ENCODE data around the gene SLX4. TPM values are rescaled to one million over a fixed set of nuclear protein-coding genes. Genes with fewer than 3 reads are reported as not detected.
"Not testable (repeated sequence)": the region's sequence is repeated elsewhere in the genome, so short reads cannot be mapped to it uniquely, and the experiment has no call there.

The SLX4 gene, protein sequence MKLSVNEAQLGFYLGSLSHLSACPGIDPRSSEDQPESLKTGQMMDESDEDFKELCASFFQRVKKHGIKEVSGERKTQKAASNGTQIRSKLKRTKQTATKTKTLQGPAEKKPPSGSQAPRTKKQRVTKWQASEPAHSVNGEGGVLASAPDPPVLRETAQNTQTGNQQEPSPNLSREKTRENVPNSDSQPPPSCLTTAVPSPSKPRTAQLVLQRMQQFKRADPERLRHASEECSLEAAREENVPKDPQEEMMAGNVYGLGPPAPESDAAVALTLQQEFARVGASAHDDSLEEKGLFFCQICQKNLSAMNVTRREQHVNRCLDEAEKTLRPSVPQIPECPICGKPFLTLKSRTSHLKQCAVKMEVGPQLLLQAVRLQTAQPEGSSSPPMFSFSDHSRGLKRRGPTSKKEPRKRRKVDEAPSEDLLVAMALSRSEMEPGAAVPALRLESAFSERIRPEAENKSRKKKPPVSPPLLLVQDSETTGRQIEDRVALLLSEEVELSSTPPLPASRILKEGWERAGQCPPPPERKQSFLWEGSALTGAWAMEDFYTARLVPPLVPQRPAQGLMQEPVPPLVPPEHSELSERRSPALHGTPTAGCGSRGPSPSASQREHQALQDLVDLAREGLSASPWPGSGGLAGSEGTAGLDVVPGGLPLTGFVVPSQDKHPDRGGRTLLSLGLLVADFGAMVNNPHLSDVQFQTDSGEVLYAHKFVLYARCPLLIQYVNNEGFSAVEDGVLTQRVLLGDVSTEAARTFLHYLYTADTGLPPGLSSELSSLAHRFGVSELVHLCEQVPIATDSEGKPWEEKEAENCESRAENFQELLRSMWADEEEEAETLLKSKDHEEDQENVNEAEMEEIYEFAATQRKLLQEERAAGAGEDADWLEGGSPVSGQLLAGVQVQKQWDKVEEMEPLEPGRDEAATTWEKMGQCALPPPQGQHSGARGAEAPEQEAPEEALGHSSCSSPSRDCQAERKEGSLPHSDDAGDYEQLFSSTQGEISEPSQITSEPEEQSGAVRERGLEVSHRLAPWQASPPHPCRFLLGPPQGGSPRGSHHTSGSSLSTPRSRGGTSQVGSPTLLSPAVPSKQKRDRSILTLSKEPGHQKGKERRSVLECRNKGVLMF (N-terminal part only)
- 1 to 10 TPM; 1.6 to 2.7 (median 2.2) TPM for total RNA-seq
- 1.9 TPM for polyA plus RNA-seq
- long read RNA-seq, donor 1, partial matches to known transcripts: 1 of 3 reads
- long read RNA-seq, donor 1, other reads (novel, unspliced or antisense): 1 of 3 reads
- long read RNA-seq, donor 2, partial matches to known transcripts: 1 of 2 reads
- long read RNA-seq, donor 2, other reads (novel, unspliced or antisense): 1 of 2 reads
- long read RNA-seq, donor 3, partial matches to known transcripts: 0 of 2 reads
- long read RNA-seq, donor 3, other reads (novel, unspliced or antisense): 2 of 2 reads
- long read RNA-seq, donor 4: 0 reads

DNA sequence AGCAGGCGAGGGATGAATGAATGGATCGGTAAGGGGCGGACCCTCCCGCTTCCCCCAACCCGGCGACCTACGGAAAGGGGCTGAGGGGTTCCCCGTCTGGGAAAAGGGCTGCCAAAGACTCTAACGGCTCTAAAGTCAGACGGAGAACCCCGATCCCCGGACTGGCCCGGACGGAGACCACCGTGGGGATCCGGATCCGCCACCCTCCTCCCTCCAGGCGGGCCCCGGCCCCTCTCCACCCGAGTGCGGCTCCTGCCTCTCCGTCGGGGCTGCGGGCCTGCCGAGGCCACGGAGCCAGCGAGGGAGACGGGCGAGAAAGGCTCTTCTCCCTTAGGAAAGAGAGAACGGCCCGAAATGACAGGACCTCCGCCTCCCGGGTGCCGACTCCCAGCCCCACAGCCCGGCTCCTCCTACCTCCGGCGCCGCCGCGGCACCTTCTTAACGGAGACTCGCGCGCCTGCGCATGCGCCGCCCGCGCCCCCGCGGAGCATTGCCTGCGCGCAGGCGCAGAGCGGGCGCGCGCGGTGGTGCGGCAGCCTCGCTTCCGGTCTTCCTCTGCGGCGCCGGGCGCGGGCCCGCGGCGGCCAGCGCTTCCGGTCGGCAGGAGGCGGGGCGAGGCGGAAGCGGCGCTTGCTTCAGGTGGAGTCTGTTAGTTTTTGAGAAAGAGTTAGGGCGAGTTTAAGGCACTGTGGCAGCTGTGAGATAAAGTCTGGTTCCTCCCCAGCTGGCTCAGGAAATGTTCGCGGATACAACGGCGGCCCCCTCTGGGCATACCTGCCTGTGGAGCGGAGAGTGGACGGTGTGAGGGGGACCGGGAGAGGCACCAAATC, at the start of gene SLX4:
Gene SLX4 (minus strand): TSS at position 461 of the 830 bp plus-strand sequence. CDS start 2,642 bp downstream, outside the sequence.
- Histone ChIP-seq H3K4me3 (ENCODE audit: low read length) (peak within 1 kb of the TSS; percentile 96), H3K9me3 (ENCODE audit: control insufficient read depth, low read length) (no peaks in the 10 kb centered on the region), H3K27ac (ENCODE audit: low read length) (peak within 1 kb of the TSS; percentile 71), H3K4me1 (ENCODE audit: control insufficient read depth, insufficient read depth, low read length) (no peaks in the 10 kb centered on the region), H3K27me3 (ENCODE audit: control insufficient read depth, insufficient read depth) (no peaks in the 10 kb centered on the region)
- DNase-seq (peak; percentile 92 to 97 (median 97)), ATAC-seq (peak; percentile 96 to 97)
- WGBS: under 1% methylated on average over 86 of the region's 86 CpGs
- intact Hi-C loops (cut with DNase I): no loop called here

DNA sequence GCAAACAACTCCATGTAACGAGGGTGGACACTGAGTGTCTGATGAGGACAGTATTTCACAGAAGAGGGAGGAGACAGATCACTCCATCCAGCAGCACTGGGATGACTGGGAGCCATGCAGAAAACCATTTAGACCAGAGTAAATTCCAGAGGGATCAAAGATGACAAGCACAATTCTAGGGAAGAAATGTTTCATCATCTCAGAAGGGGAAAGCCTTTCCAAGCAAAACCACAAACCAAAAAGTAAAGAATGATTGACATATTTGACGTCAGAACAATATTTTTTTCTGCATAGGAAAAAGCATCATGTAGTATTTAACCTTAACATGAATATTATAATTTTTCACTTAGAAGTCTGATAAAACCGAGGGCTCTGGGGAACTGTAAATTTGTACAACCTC, 47.8 kb upstream of the SLX4 start:
- Histone ChIP-seq H3K27ac (ENCODE audit: low read length) (no peak overlapping the region), H3K4me1 (ENCODE audit: control insufficient read depth, insufficient read depth, low read length) (no peaks in the 10 kb centered on the region), H3K4me3 (ENCODE audit: low read length) (no peak overlapping the region), H3K9me3 (ENCODE audit: control insufficient read depth, low read length) (no peaks in the 10 kb centered on the region), H3K27me3 (ENCODE audit: control insufficient read depth, insufficient read depth) (no peaks in the 10 kb centered on the region)
- no peak for ATAC-seq
- intact Hi-C loops (cut with DNase I): no loop called here
- DNase-seq: no peak
- WGBS: 79% methylated on average over 3 of the region's 3 CpGs

DNA sequence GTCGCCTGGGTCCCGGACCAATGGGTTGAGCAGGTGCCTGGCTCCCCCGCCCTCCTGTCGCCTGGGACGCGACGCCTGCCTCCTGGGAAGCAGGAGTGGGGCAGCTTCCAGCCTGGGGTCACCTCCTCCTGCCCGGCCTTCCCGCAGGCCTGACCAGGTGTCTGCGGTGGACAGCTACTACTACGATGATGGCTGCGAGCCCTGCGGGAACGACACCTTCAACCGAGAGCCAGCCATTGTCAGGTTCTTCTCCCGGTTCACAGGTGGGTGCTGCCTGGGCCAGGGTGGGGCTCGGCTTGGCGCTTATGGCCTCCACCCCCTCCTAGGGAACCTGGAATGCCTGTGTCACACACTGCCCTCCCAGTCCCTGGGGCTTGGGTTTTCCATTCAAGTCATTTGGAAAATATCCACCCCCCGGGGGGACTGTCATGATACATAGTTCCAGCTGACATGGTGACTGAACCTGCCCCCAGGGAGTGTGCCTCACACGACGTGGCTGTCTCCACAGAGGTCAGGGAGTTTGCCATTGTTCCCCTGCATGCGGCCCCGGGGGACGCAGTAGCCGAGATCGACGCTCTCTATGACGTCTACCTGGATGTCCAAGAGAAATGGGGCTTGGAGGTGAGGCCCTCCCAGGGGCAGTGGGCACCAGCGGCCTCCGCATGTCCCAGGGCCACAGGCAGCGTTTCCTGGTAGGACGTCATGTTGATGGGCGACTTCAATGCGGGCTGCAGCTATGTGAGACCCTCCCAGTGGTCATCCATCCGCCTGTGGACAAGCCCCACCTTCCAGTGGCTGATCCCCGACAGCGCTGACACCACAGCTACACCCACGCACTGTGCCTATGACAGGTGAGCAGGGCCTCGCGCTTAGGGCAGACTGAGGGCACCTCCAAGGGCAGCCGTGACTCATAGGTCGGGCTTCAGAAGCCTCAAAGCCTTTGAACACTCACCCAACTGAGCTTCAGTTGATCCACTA, 45.4 kb upstream of the SLX4 start:
- Histone ChIP-seq H3K4me1 (ENCODE audit: control insufficient read depth, insufficient read depth, low read length) (no peaks in the 10 kb centered on the region), H3K27ac (ENCODE audit: low read length) (no peak overlapping the region), H3K9me3 (ENCODE audit: control insufficient read depth, low read length) (no peaks in the 10 kb centered on the region), H3K27me3 (ENCODE audit: control insufficient read depth, insufficient read depth) (no peaks in the 10 kb centered on the region), H3K4me3 (ENCODE audit: low read length) (no peak overlapping the region)
- ATAC-seq: no peak
- 90% methylated on average over 42 of the region's 42 CpGs for WGBS
- intact Hi-C loops (cut with DNase I): no loop called here
- no peak for DNase-seq

DNA sequence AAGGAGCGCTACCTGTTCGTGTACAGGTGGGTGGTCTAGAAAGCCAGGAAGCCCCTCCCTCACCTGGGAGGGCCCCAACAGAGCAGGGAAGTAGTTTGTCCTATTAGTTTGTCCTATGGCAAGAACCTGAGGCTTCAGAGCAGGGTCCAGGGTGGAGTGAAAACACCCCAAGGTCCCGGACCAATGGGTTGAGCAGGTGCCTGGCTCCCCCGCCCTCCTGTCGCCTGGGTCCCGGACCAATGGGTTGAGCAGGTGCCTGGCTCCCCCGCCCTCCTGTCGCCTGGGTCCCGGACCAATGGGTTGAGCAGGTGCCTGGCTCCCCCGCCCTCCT, 44.7 kb upstream of the SLX4 start:
- WGBS: over 99% methylated on average over 7 of the region's 10 CpGs
- H3K9me3 ChIP-seq (ENCODE audit: control insufficient read depth, low read length); H3K27me3 ChIP-seq (ENCODE audit: control insufficient read depth, insufficient read depth); ATAC-seq; DNase-seq; intact Hi-C loops (cut with DNase I); H3K4me3 ChIP-seq (ENCODE audit: low read length); H3K4me1 ChIP-seq (ENCODE audit: control insufficient read depth, insufficient read depth, low read length); H3K27ac ChIP-seq (ENCODE audit: low read length): not testable (repeated sequence)

DNA sequence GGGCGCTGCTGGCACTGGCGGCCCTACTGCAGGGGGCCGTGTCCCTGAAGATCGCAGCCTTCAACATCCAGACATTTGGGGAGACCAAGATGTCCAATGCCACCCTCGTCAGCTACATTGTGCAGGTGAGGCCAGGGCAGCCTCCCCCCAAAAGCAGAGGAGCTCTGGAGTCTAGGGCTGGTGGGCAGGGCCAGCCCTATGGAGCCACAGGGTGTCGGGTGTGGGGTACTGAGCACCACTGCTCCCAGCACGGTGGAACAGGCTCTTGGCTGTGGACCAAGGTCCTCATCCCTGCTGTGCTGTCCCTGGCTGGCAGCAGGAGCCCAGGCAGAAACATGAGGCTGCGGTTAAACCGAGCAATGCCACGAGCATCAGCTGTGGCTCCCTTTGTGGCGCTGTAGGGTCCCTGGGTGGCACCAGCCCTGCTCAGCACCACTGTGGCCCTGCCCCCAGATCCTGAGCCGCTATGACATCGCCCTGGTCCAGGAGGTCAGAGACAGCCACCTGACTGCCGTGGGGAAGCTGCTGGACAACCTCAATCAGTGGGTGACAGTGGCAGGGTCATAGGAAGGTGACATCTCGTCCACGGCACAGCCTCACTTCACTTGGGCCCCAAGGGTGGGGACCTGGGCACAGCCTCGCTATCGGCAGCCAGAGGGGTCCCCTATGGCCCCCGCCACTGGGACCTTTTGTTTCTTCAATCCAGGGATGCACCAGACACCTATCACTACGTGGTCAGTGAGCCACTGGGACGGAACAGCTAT, 44.2 kb upstream of the SLX4 start:
- Histone ChIP-seq H3K4me3 (ENCODE audit: low read length) (no peak overlapping the region), H3K4me1 (ENCODE audit: control insufficient read depth, insufficient read depth, low read length) (no peaks in the 10 kb centered on the region), H3K27ac (ENCODE audit: low read length) (no peak overlapping the region), H3K27me3 (ENCODE audit: control insufficient read depth, insufficient read depth) (no peaks in the 10 kb centered on the region), H3K9me3 (ENCODE audit: control insufficient read depth, low read length) (no peaks in the 10 kb centered on the region)
- ATAC-seq: peak; percentile 10 to 22
- intact Hi-C loops (cut with DNase I): no loop called here
- 82% methylated on average over 21 of the region's 21 CpGs for WGBS
- no peak for DNase-seq

DNA sequence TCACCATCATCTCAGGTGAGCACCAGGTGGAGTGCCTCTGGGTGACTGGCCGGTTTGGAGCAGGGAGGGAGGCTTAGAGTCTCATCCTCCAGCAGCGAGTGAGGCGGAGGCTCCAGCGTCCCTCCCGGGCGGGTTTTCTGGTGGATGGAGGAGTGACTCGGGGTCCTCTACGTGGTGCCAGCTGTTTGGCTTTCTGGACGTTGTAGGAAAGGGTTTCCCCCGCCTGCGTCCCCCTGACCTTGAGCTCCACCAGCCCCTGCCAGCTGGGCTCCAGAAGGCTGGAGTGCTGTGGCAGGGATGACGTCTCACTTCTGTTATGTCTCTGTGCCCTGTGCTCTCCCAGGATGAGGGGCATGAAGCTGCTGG, 43.6 kb upstream of the SLX4 start:
- Histone ChIP-seq H3K4me1 (ENCODE audit: control insufficient read depth, insufficient read depth, low read length) (no peaks in the 10 kb centered on the region), H3K27ac (ENCODE audit: low read length) (no peak overlapping the region), H3K27me3 (ENCODE audit: control insufficient read depth, insufficient read depth) (no peaks in the 10 kb centered on the region), H3K4me3 (ENCODE audit: low read length) (no peak overlapping the region), H3K9me3 (ENCODE audit: control insufficient read depth, low read length) (no peaks in the 10 kb centered on the region)
- DNase-seq: no peak
- peak in 1 of 2 donors; percentile 6 for ATAC-seq
- 85% methylated on average over 12 of the region's 12 CpGs for WGBS
- intact Hi-C loops (cut with DNase I): no loop called here

DNA sequence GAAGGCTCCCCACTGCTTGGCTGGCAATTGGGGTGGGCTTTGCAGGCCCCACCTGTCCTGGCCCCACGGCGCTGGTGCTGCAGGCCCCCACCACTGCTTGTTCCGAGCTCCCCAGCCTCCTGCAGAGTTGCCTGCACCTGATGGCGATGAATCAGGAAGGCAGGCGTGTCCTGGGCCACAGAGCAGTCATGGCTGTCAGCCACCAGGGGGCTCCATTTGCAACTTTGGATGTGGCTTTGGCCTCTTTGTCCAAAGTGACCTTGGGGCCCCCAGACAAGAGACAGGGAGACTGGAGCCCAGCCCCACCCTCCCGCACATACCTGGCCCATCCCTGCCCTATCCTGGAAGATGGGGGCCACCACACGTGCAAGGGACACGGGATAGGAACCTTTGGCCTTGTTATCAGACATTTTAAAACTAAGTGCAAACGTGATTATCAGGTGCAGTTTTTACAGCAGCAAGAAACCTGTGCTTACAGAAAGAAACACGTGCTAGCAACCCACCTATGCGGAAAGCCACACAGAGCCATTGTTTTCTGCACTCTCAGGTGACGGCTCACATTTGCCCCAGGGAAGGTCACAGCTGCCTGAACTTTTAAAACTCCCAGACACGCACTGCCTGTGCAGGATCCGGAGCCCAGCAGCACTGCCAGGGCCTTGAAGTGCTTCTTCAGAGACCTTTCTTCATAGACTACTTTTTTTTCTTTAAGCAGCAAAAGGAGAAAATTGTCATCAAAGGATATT, 43.0 kb upstream of the SLX4 start, which contains the start of gene DNASE1:
Gene DNASE1 (plus strand): TSS at position 443 of the 743 bp plus-strand sequence. CDS start 683 bp downstream, outside the sequence.
- Histone ChIP-seq H3K9me3 (ENCODE audit: control insufficient read depth, low read length) (no peaks in the 10 kb centered on the region), H3K4me3 (ENCODE audit: low read length) (no peak within 1 kb of the TSS), H3K4me1 (ENCODE audit: control insufficient read depth, insufficient read depth, low read length) (no peaks in the 10 kb centered on the region), H3K27me3 (ENCODE audit: control insufficient read depth, insufficient read depth) (no peaks in the 10 kb centered on the region), H3K27ac (ENCODE audit: low read length) (no peak within 1 kb of the TSS)
- intact Hi-C loops (cut with DNase I): no loop called here
- ATAC-seq: peak; percentile 42 to 50
- peak in 2 of 3 donors; percentile 55 to 74 for DNase-seq
- 69% methylated on average over 14 of the region's 14 CpGs for WGBS

DNA sequence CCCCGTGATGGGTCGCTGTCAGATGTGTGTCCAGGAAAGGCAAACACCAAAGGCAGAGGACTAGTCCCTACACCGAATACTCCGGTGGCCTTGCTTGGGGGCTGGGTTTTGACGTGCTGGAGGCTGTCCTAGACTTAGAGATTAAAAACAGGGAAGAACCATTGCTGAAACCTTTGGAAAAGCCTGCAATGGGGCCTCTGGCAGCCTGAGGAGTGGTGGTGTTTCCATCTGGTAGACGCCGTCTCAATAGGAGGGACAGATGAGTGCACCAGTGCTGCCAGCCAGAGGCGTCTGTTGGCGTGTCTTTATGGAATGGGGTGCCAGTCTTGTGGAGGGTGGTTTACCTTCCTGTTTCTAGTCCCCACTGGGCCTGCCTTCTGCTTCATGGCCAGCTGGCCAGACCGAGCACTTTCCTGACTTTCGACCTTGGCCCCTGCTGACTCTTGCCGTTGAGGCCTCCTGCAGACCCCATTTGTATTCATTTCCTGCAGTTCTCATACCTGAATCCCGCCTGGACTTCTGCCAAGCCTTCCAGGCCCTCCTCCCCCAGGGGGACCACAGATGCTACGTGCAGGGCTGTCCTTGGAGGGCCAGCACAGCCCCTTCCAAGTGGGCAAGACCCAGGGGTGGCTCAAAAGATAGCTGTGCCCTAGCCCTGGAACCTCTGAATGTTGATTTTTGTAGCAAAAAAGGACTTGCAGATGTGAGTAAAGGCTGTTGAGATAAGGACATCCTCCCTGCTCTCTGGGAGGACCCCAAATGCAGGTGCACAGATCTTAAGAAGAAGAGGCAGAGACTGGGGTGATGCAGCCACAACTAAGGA, 41.2 kb upstream of the SLX4 start:
- 79% methylated on average over 14 of the region's 14 CpGs for WGBS
- no peak overlapping the region for H3K4me3 ChIP-seq (ENCODE audit: low read length)
- H3K27me3 ChIP-seq (ENCODE audit: control insufficient read depth, insufficient read depth): no peaks in the 10 kb centered on the region
- no peaks in the 10 kb centered on the region for H3K9me3 ChIP-seq (ENCODE audit: control insufficient read depth, low read length)
- DNase-seq (no peak), ATAC-seq (no peak)
- intact Hi-C loops (cut with DNase I): no loop called here
- H3K27ac ChIP-seq (ENCODE audit: low read length): no peak overlapping the region
- no peaks in the 10 kb centered on the region for H3K4me1 ChIP-seq (ENCODE audit: control insufficient read depth, insufficient read depth, low read length)

All from right cardiac atrium (tissue), 5 donors.